PFSK-1 (cell line): Measurements from ENCODE around the gene PLEKHB1.

ENCODE experiments used
- FOXP2 ChIP-seq: optimal IDR thresholded peaks from 2 replicates; pipeline ENCODE3; 2011; ENCODE audit warnings: borderline replicate concordance, control low read depth, inconsistent platforms; ENCODE audit not compliant: insufficient read depth; ENCODE audit errors: extremely low read length, extremely low read depth
- POLR2AphosphoS5 ChIP-seq: IDR thresholded peaks from 2 replicates; pipeline ENCODE4 v1.6.1; 2012; ENCODE audit warnings: low read depth, mild to moderate bottlenecking, control low read depth, low read length, moderate library complexity
- TAF1 ChIP-seq: IDR thresholded peaks from 2 replicates; pipeline ENCODE4 v1.6.1; 2012; ENCODE audit warnings: low read length, control low read depth, borderline replicate concordance; ENCODE audit not compliant: insufficient read depth
- TF ChIP-seq, protein P1 (sequence below), 2 experiments: IDR thresholded peaks; 2 replicates each; pipeline versions ENCODE4 v1.6.1 to v1.8.0; 2011 to 2012; ENCODE audit warnings: low read depth in 2 of 2, low read length in 2 of 2, control low read depth in 1 of 2, inconsistent platforms in 1 of 2, mild to moderate bottlenecking in 1 of 2, moderate library complexity in 1 of 2; ENCODE audit not compliant: insufficient read depth in 1 of 2

- TF ChIP-seq POLR2AphosphoS5 (no peak), TAF1 (no peak), FOXP2 (no peak)
- TF ChIP-seq, protein P1, sequence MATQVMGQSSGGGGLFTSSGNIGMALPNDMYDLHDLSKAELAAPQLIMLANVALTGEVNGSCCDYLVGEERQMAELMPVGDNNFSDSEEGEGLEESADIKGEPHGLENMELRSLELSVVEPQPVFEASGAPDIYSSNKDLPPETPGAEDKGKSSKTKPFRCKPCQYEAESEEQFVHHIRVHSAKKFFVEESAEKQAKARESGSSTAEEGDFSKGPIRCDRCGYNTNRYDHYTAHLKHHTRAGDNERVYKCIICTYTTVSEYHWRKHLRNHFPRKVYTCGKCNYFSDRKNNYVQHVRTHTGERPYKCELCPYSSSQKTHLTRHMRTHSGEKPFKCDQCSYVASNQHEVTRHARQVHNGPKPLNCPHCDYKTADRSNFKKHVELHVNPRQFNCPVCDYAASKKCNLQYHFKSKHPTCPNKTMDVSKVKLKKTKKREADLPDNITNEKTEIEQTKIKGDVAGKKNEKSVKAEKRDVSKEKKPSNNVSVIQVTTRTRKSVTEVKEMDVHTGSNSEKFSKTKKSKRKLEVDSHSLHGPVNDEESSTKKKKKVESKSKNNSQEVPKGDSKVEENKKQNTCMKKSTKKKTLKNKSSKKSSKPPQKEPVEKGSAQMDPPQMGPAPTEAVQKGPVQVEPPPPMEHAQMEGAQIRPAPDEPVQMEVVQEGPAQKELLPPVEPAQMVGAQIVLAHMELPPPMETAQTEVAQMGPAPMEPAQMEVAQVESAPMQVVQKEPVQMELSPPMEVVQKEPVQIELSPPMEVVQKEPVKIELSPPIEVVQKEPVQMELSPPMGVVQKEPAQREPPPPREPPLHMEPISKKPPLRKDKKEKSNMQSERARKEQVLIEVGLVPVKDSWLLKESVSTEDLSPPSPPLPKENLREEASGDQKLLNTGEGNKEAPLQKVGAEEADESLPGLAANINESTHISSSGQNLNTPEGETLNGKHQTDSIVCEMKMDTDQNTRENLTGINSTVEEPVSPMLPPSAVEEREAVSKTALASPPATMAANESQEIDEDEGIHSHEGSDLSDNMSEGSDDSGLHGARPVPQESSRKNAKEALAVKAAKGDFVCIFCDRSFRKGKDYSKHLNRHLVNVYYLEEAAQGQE (IDR thresholded peaks at IDR 0.05; ENCODE audit: insufficient read depth in 1 of 2, low read depth in 2 of 2, low read length in 2 of 2) = no peak
Measured at GRCh38 chr11:73632996-73633395, 13.4 kb upstream of the PLEKHB1 start.
